WERI-Rb-1 (cell line): ENCODE measurements around the gene PTBP1.

ENCODE experiments used
- DNase-seq: peaks from one replicate; pipeline ENCODE4 v3.0.0-alpha.2; 2020
- H3K27ac ChIP-seq: fragments of 250-450 bp; sonication (Bioruptor Pico); 2 replicates; pipeline ENCODE4 v1.5.1; 2020; ENCODE audit warnings: mild to moderate bottlenecking, moderate library complexity
- H3K27me3 ChIP-seq: fragments of 250-450 bp; sonication (Bioruptor Pico); 2 replicates; pipeline ENCODE4 v1.5.1; 2021; ENCODE audit warnings: mild to moderate bottlenecking, low read depth, moderate library complexity; ENCODE audit not compliant: insufficient read depth, severe bottlenecking
- H3K36me3 ChIP-seq: fragments of 250-450 bp; sonication (Bioruptor Pico); 2 replicates; pipeline ENCODE4 v1.5.1; 2020; ENCODE audit warnings: mild to moderate bottlenecking, moderate library complexity
- H3K4me3 ChIP-seq: 2 replicates; pipeline ENCODE4 v1.5.1; 2011; ENCODE audit warnings: low read depth, mild to moderate bottlenecking, control low read depth, low read length
- H3K9me3 ChIP-seq: fragments of 250-450 bp; sonication (Bioruptor Pico); 2 replicates; pipeline ENCODE4 v1.5.1; 2021; ENCODE audit warnings: mild to moderate bottlenecking, moderate library complexity; ENCODE audit not compliant: severe bottlenecking
- CTCF ChIP-seq: IDR thresholded peaks from 2 replicates; pipeline ENCODE4 v1.5.1; 2011; ENCODE audit warnings: low read depth, mild to moderate bottlenecking, control low read depth, inconsistent platforms, low read length

The PTBP1 gene

GRCh38 chr19:776549-776948 is 20.7 kb upstream of the PTBP1 start:
- H3K36me3 ChIP-seq, result no peaks in the 10 kb centered on the region
- H3K27me3 ChIP-seq, result no peaks in the 10 kb centered on the region
- H3K4me3 ChIP-seq, result no peak overlapping the region
- DNase-seq, result no peak
- TF ChIP-seq CTCF, result no peak
- H3K27ac ChIP-seq, result no peak overlapping the region
- peaks cover 2% of the 10 kb centered on the region for H3K9me3 ChIP-seq

GRCh38 chr19:778910-779653 is 18.2 kb upstream of the PTBP1 start:
- no peaks in the 10 kb centered on the region for H3K27me3 ChIP-seq
- no peaks in the 10 kb centered on the region for H3K36me3 ChIP-seq
- H3K27ac ChIP-seq, result no peak overlapping the region
- TF ChIP-seq CTCF, result no peak
- no peak overlapping the region for H3K4me3 ChIP-seq
- no peak for DNase-seq
- H3K9me3 ChIP-seq, result peaks cover 2% of the 10 kb centered on the region

- no peak for TF ChIP-seq CTCF
- DNase-seq, result no peak
These were observed 16.3 kb upstream of the PTBP1 start for GRCh38 chr19:780935-781334.

GRCh38 chr19:781800-782184 is 15.5 kb upstream of the PTBP1 start:
- H3K4me3 ChIP-seq, result no peak overlapping the region
- peaks cover 2% of the 10 kb centered on the region for H3K9me3 ChIP-seq
- TF ChIP-seq CTCF, result no peak
- H3K27ac ChIP-seq, result no peak overlapping the region
- no peaks in the 10 kb centered on the region for H3K27me3 ChIP-seq
- DNase-seq, result no peak
- H3K36me3 ChIP-seq, result no peaks in the 10 kb centered on the region

More at GRCh38 chr19:780935-781334, 16.3 kb upstream of the PTBP1 start:
- Histone ChIP-seq H3K36me3 (no peaks in the 10 kb centered on the region), H3K27me3 (no peaks in the 10 kb centered on the region), H3K9me3 (peaks cover 2% of the 10 kb centered on the region), H3K4me3 (no peak overlapping the region), H3K27ac (no peak overlapping the region)

GRCh38 chr19:782185-782877 is 14.9 kb upstream of the PTBP1 start:
- H3K27me3 ChIP-seq, result no peaks in the 10 kb centered on the region
- no peaks in the 10 kb centered on the region for H3K36me3 ChIP-seq
- no peak for TF ChIP-seq CTCF
- no peak for DNase-seq
- peaks cover 2% of the 10 kb centered on the region for H3K9me3 ChIP-seq
- no peak overlapping the region for H3K27ac ChIP-seq
- no peak overlapping the region for H3K4me3 ChIP-seq
